HG03064 (cell line): ENCODE data around the gene TUFM.
"Not testable (repeated sequence)": the region's sequence is repeated elsewhere in the genome, so short reads cannot be mapped to it uniquely, and the experiment has no call there.

ENCODE experiments used
- ATAC-seq: cut with Tn5 transposase; IDR thresholded peaks from one replicate; pipeline ENCODE4 v1.9.1; 2021; ENCODE audit warnings: low read depth; ENCODE audit not compliant: unreplicated experiment

Gene TUFM

GRCh38 chr16:28842696-28843095, 3.5 kb downstream of the TUFM start:
- no peak for ATAC-seq

- ATAC-seq: no peak
Observed at GRCh38 chr16:28839899-28840298, 6.2 kb downstream of the TUFM start.

GRCh38 chr16:28839004-28839639, 7.0 kb downstream of the TUFM start:
- no peak for ATAC-seq

- no peak for ATAC-seq
Observed at GRCh38 chr16:28838558-28838918, 7.6 kb downstream of the TUFM start.

- ATAC-seq: no peak
Observed at GRCh38 chr16:28837672-28838557, 8.2 kb downstream of the TUFM start.

GRCh38 chr16:28836761-28837064, 9.4 kb downstream of the TUFM start:
- ATAC-seq: no peak

- no peak for ATAC-seq
Observed at GRCh38 chr16:28835864-28836760, 10.0 kb downstream of the TUFM start.

- ATAC-seq: no peak
Observed at GRCh38 chr16:28834873-28835863, 11.0 kb downstream of the TUFM start.

- no peak for ATAC-seq
Observed at GRCh38 chr16:28834349-28834748, 11.8 kb downstream of the TUFM start.

- ATAC-seq: no peak
Observed at GRCh38 chr16:28830531-28830930, 15.6 kb downstream of the TUFM start.

- ATAC-seq: no peak
Observed at GRCh38 chr16:28829747-28830146, 16.4 kb downstream of the TUFM start.

- ATAC-seq: no peak
Observed at GRCh38 chr16:28826141-28826540, 20.0 kb downstream of the TUFM start.

GRCh38 chr16:28824717-28824973, 21.5 kb downstream of the TUFM start:
- no peak for ATAC-seq

- ATAC-seq: peak; percentile 57
Observed at GRCh38 chr16:28823873-28824716, 22.1 kb downstream of the TUFM start.

GRCh38 chr16:28823291-28823872, 22.8 kb downstream of the TUFM start:
- peak; percentile 10 for ATAC-seq

- ATAC-seq: peak; percentile 54
Observed at GRCh38 chr16:28822520-28823290, 23.4 kb downstream of the TUFM start, which contains the start of gene ATXN2L. Gene ATXN2L, plus strand, starts transcription at chr16:28822999. Its CDS starts 261 bp downstream, at chr16:28823260.

GRCh38 chr16:28821874-28822519, 24.2 kb downstream of the TUFM start:
- no peak for ATAC-seq

GRCh38 chr16:28820546-28820945, 25.6 kb downstream of the TUFM start:
- not testable (repeated sequence) for ATAC-seq
